ENCODE measurements around the gene SNCAIP. TPM values are rescaled to one million over a fixed set of nuclear protein-coding genes. Genes with fewer than 3 reads are reported as not detected.

The SNCAIP gene
- total RNA-seq, 1 donor from 2014 or later, result 4.4 TPM

- no peaks in the 10 kb centered on the region for H3K36me3 ChIP-seq
- intact Hi-C loops (cut with DNase I), result no loop called here
- no peak overlapping the region for H3K27ac ChIP-seq
- H3K4me1 ChIP-seq, result no peaks in the 10 kb centered on the region
- ATAC-seq, result no peak
- no peak for DNase-seq
- H3K27me3 ChIP-seq (ENCODE audit: low read depth), result no peaks in the 10 kb centered on the region
- no peaks in the 10 kb centered on the region for H3K9me3 ChIP-seq
- no peak for TF ChIP-seq CTCF (IDR thresholded peaks at IDR 0.05)
- H3K4me3 ChIP-seq, result no peak overlapping the region
These were observed 119.3 kb downstream of the SNCAIP start for GRCh38 chr5:122431298-122431697.

GRCh38 chr5:122434205-122434970 is 122.4 kb downstream of the SNCAIP start:
- Histone ChIP-seq H3K36me3 (no peaks in the 10 kb centered on the region), H3K4me3 (no peak overlapping the region), H3K27ac (no peak overlapping the region), H3K9me3 (no peaks in the 10 kb centered on the region), H3K4me1 (no peaks in the 10 kb centered on the region), H3K27me3 (ENCODE audit: low read depth) (no peaks in the 10 kb centered on the region)
- no peak for TF ChIP-seq CTCF (IDR thresholded peaks at IDR 0.05)
- DNase-seq, result no peak
- no peak for ATAC-seq
- intact Hi-C loops (cut with DNase I), result no loop called here

GRCh38 chr5:122435234-122435633 is 123.2 kb downstream of the SNCAIP start:
- H3K9me3 ChIP-seq, result no peaks in the 10 kb centered on the region
- no peak overlapping the region for H3K4me3 ChIP-seq
- no peak overlapping the region for H3K27ac ChIP-seq
- intact Hi-C loops (cut with DNase I), result no loop called here
- H3K36me3 ChIP-seq, result no peaks in the 10 kb centered on the region
- H3K27me3 ChIP-seq (ENCODE audit: low read depth), result no peaks in the 10 kb centered on the region
- no peak for DNase-seq
- no peaks in the 10 kb centered on the region for H3K4me1 ChIP-seq
- no peak for ATAC-seq
- no peak for TF ChIP-seq CTCF (IDR thresholded peaks at IDR 0.05)

GRCh38 chr5:122435761-122436160 is 123.7 kb downstream of the SNCAIP start:
- no peak for TF ChIP-seq CTCF (IDR thresholded peaks at IDR 0.05)
- no peaks in the 10 kb centered on the region for H3K9me3 ChIP-seq
- no peaks in the 10 kb centered on the region for H3K27me3 ChIP-seq (ENCODE audit: low read depth)
- H3K4me1 ChIP-seq, result no peaks in the 10 kb centered on the region
- H3K36me3 ChIP-seq, result no peaks in the 10 kb centered on the region
- DNase-seq (no peak), ATAC-seq (no peak)
- no peak overlapping the region for H3K27ac ChIP-seq
- H3K4me3 ChIP-seq, result no peak overlapping the region
- intact Hi-C loops (cut with DNase I), result no loop called here

- H3K4me3 ChIP-seq, result no peak overlapping the region
- H3K36me3 ChIP-seq, result no peaks in the 10 kb centered on the region
- H3K27ac ChIP-seq, result no peak overlapping the region
- intact Hi-C loops (cut with DNase I), result no loop called here
- DNase-seq (no peak), ATAC-seq (peak in 1 of 2 donors; percentile 16)
- H3K27me3 ChIP-seq (ENCODE audit: low read depth), result no peaks in the 10 kb centered on the region
- TF ChIP-seq CTCF (IDR thresholded peaks at IDR 0.05), result no peak
- H3K9me3 ChIP-seq, result no peaks in the 10 kb centered on the region
- H3K4me1 ChIP-seq, result no peaks in the 10 kb centered on the region
These were observed 124.6 kb downstream of the SNCAIP start for GRCh38 chr5:122436615-122437014.

All from lower lobe of right lung (tissue), 2 donors.